HG02840 (cell line): ENCODE results near the gene EWSR1.

ENCODE experiments used
- ATAC-seq: cut with Tn5 transposase; IDR thresholded peaks from one replicate; pipeline ENCODE4 v1.9.1; 2021; ENCODE audit warnings: mild to moderate bottlenecking, moderate library complexity, moderate number of reproducible peaks; ENCODE audit not compliant: unreplicated experiment, low FRiP score

Gene EWSR1

GRCh38 chr22:29268511-29269229 is 602 bp downstream of the EWSR1 start:
- ATAC-seq = peak; percentile 23

GRCh38 chr22:29269230-29269604 is 1.1 kb downstream of the EWSR1 start:
- ATAC-seq = no peak

GRCh38 chr22:29269731-29270474 is 1.8 kb downstream of the EWSR1 start:
- no peak for ATAC-seq

GRCh38 chr22:29270475-29271271 is 2.6 kb downstream of the EWSR1 start:
- ATAC-seq = no peak

- no peak for ATAC-seq
Observed at GRCh38 chr22:29272624-29273023, 4.6 kb downstream of the EWSR1 start.

GRCh38 chr22:29275167-29275566 is 7.1 kb downstream of the EWSR1 start:
- no peak for ATAC-seq

GRCh38 chr22:29275819-29276565 is 7.9 kb downstream of the EWSR1 start:
- ATAC-seq = no peak

GRCh38 chr22:29277927-29278326 is 9.9 kb downstream of the EWSR1 start:
- no peak for ATAC-seq

GRCh38 chr22:29284196-29284595 is 16.1 kb downstream of the EWSR1 start:
- ATAC-seq = no peak

GRCh38 chr22:29288837-29289236 is 20.8 kb downstream of the EWSR1 start:
- ATAC-seq = no peak

- no peak for ATAC-seq
Observed at GRCh38 chr22:29290061-29290460, 22.0 kb downstream of the EWSR1 start.

- no peak for ATAC-seq
Observed at GRCh38 chr22:29291215-29291614, 23.1 kb downstream of the EWSR1 start.

- no peak for ATAC-seq
Observed at GRCh38 chr22:29292379-29292778, 24.3 kb downstream of the EWSR1 start.

- no peak for ATAC-seq
Observed at GRCh38 chr22:29298641-29299040, 30.6 kb downstream of the EWSR1 start.

- no peak for ATAC-seq
Observed at GRCh38 chr22:29299136-29299900, 31.2 kb downstream of the EWSR1 start.

- ATAC-seq = no peak
Observed at GRCh38 chr22:29300467-29300806, 32.4 kb downstream of the EWSR1 start.

GRCh38 chr22:29300807-29301601 is 32.9 kb downstream of the EWSR1 start:
- no peak for ATAC-seq

GRCh38 chr22:29301716-29302401 is 33.8 kb downstream of the EWSR1 start:
- ATAC-seq = no peak

- no peak for ATAC-seq
Observed at GRCh38 chr22:29302402-29302680, 34.3 kb downstream of the EWSR1 start.
